Measurements from ENCODE around the gene SLC18A3.

DNA sequence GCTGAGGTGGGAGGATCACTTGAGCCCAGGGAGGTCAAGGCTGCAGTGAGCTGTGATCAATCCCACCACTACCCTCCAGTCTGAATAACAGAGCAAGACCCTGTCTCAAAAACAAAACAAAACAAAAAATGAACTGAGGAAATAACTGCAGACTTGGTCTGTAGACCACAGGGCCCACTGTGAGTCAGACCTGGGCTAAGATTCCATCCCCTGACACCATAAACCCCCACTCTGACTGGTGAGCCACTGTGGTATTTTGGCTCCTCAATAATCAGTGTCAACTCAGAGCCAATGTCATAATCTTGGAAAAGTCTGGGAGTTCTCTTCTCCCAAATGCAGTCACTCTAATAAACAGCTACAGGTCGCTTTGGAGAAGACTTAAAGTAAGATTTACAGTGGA is 47.2 kb upstream of the SLC18A3 start:
- TF ChIP-seq, protein P1, sequence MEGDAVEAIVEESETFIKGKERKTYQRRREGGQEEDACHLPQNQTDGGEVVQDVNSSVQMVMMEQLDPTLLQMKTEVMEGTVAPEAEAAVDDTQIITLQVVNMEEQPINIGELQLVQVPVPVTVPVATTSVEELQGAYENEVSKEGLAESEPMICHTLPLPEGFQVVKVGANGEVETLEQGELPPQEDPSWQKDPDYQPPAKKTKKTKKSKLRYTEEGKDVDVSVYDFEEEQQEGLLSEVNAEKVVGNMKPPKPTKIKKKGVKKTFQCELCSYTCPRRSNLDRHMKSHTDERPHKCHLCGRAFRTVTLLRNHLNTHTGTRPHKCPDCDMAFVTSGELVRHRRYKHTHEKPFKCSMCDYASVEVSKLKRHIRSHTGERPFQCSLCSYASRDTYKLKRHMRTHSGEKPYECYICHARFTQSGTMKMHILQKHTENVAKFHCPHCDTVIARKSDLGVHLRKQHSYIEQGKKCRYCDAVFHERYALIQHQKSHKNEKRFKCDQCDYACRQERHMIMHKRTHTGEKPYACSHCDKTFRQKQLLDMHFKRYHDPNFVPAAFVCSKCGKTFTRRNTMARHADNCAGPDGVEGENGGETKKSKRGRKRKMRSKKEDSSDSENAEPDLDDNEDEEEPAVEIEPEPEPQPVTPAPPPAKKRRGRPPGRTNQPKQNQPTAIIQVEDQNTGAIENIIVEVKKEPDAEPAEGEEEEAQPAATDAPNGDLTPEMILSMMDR (conservative IDR thresholded peaks at IDR 0.05; ENCODE audit: low read depth, low read length): no peak
- no peak for TF ChIP-seq EZH2 (IDR thresholded peaks at IDR 0.05; ENCODE audit: borderline replicate concordance, low read depth, low read length, poor library complexity, severe bottlenecking)

All from A673 (cell line).